Nephron (organoid): ENCODE data around the gene RAPGEF1.
"Not testable (repeated sequence)": the region's sequence is repeated elsewhere in the genome, so short reads cannot be mapped to it uniquely, and the experiment has no call there.

Experiments used
- H3K27ac Mint-ChIP-seq, 3 experiments: 2 replicates each; pipeline ENCODE4 v1.8.0; 2020; ENCODE audit warnings: mixed read lengths in 3 of 3, mild to moderate bottlenecking in 2 of 3, moderate library complexity in 1 of 3
- H3K27me3 Mint-ChIP-seq: 2 replicates; pipeline ENCODE4 v1.8.0; 2021; ENCODE audit warnings: low read depth, mild to moderate bottlenecking, moderate library complexity, mixed read lengths
- H3K36me3 Mint-ChIP-seq: 2 replicates; pipeline ENCODE4 v1.8.0; 2020; ENCODE audit warnings: low read depth, mixed read lengths
- H3K4me1 Mint-ChIP-seq: 2 replicates; pipeline ENCODE4 v1.8.0; 2020; ENCODE audit warnings: mixed read lengths
- H3K4me3 Mint-ChIP-seq, 3 experiments: 2 replicates each; pipeline ENCODE4 v1.8.0; 2020; ENCODE audit warnings: mild to moderate bottlenecking in 3 of 3, mixed read lengths in 3 of 3, moderate library complexity in 2 of 3
- H3K9me3 Mint-ChIP-seq: 2 replicates; pipeline ENCODE4 v1.8.0; 2020; ENCODE audit warnings: mixed read lengths
- TF ChIP-seq, protein P1 (sequence below), 3 experiments: fragments of 200-600 bp; sonication (generic); IDR thresholded peaks; one replicate each; pipeline ENCODE4 v1.5.0; 2021; ENCODE audit warnings: antibody characterized with exemption in 3 of 3; ENCODE audit not compliant: unreplicated experiment in 3 of 3

Gene RAPGEF1

DNA sequence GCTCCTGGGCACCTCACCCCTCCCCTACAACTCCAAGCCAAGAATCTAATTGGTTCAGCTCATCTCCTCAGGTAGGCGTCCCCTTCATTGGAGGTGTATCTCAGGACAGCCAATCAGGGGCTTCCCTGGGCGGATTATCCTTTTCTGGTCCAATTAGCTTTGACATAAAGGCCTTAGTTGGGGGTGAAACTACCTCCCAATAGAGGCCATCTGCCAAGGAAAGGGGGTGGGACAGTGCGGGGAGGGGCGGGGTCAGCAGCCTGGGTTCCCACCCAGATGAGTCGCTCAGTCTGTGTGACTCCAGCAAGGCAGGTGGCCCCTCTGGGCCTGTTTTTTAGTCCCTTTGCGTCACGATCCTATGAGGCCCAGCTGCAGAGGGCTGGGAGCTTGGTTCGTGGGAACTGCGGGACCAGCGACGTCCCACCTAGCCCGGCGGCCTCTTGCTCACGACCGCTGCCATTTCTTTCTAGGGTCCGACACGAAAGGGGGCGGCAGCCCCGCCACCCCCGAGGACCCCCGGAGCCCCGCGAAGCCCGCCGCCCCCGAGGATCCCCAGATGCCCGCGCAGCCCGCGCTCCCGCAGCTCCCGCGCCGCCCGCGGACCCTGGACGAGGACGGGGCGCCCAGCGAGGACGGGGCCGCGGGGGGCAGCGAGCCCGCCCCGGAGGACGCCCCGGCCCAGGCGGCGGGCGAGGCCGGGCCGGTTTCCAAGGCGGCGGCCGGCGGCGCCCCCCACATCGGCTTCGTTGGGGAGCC lies 185.6 kb downstream of the RAPGEF1 start:
- Mint-ChIP-seq H3K4me3 (no peak overlapping the region), H3K36me3 (no peaks in the 10 kb centered on the region), H3K27ac (no peak overlapping the region), H3K27me3 (peaks cover 62% of the 10 kb centered on the region), H3K9me3 (no peaks in the 10 kb centered on the region), H3K4me1 (peaks cover 5% of the 10 kb centered on the region)
- TF ChIP-seq, protein P1, sequence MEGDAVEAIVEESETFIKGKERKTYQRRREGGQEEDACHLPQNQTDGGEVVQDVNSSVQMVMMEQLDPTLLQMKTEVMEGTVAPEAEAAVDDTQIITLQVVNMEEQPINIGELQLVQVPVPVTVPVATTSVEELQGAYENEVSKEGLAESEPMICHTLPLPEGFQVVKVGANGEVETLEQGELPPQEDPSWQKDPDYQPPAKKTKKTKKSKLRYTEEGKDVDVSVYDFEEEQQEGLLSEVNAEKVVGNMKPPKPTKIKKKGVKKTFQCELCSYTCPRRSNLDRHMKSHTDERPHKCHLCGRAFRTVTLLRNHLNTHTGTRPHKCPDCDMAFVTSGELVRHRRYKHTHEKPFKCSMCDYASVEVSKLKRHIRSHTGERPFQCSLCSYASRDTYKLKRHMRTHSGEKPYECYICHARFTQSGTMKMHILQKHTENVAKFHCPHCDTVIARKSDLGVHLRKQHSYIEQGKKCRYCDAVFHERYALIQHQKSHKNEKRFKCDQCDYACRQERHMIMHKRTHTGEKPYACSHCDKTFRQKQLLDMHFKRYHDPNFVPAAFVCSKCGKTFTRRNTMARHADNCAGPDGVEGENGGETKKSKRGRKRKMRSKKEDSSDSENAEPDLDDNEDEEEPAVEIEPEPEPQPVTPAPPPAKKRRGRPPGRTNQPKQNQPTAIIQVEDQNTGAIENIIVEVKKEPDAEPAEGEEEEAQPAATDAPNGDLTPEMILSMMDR (IDR thresholded peaks at IDR 0.05; ENCODE audit: unreplicated experiment in 3 of 3), result no peak

DNA sequence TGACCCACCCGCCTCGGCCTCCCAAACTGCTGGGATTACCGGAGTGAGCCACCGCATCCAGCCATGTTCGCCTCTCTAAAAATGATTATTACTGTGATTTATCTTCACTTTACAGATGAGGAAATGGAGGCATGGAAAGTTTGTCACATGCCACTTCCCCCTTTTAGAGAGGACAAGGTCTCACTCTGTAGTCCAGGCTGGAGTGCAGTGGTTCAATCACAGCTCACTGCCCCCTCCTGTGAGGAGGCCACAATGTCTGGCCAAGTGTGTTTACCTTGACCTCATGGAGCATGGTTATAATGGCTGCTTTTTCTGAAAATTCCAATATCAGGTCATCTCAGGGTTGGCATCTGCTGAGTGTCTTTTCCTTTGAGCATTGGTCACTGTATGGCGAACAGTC lies 187.8 kb downstream of the RAPGEF1 start:
- Mint-ChIP-seq H3K36me3 (no peaks in the 10 kb centered on the region), H3K9me3 (peaks cover 15% of the 10 kb centered on the region), H3K27me3 (peaks cover 68% of the 10 kb centered on the region), H3K4me3 (no peak overlapping the region), H3K27ac (no peak overlapping the region), H3K4me1 (peaks cover 5% of the 10 kb centered on the region)
- TF ChIP-seq, protein P1 (IDR thresholded peaks at IDR 0.05; ENCODE audit: unreplicated experiment in 3 of 3), result no peak

DNA sequence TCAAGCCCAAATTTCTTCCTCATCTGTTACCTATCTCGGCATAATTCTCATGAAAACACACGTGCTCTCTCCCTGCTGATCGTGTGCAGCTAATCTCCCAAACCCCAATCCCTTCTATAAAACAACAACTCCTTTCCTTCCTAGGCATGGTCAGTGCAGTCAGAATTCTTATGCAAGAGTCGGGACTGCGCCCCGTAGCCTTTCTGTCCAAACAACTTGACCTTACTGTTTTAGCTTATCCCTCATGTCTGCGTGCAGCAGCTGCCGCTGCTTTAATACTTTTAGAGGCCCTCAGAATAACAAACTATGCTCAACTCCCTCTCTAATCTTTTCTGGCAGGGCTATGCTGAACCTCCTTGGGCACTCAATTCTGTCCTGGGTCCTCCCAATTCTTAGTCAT lies 189.4 kb downstream of the RAPGEF1 start:
- H3K36me3 Mint-ChIP-seq, H3K4me3 Mint-ChIP-seq, H3K27ac Mint-ChIP-seq, H3K4me1 Mint-ChIP-seq: not testable (repeated sequence)
- Mint-ChIP-seq H3K9me3 (peaks cover 15% of the 10 kb centered on the region), H3K27me3 (peaks cover 53% of the 10 kb centered on the region)

DNA sequence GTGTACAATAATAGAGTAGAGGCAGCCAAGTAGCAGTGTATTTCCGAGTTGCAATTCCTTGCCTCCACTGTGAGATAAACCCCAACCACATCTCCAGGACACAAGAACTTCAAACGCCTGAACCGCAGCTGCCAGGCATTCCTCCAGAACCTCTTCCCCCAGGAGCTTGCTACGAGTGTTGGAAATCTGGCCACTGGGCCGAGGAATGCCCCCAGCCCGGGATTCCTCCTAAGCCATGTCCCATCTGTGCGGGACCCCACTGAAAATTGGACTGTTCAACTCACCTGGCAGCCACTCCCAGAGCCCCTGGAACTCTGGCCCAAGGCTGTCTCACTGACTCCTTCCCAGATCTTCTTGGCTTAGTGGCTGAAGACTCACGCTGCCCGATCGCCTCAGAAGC lies 190.7 kb downstream of the RAPGEF1 start:
- not testable (repeated sequence) for H3K4me1 Mint-ChIP-seq, H3K36me3 Mint-ChIP-seq, H3K27ac Mint-ChIP-seq, H3K4me3 Mint-ChIP-seq
- Mint-ChIP-seq H3K27me3 (peaks cover 44% of the 10 kb centered on the region), H3K9me3 (peaks cover 19% of the 10 kb centered on the region)

DNA sequence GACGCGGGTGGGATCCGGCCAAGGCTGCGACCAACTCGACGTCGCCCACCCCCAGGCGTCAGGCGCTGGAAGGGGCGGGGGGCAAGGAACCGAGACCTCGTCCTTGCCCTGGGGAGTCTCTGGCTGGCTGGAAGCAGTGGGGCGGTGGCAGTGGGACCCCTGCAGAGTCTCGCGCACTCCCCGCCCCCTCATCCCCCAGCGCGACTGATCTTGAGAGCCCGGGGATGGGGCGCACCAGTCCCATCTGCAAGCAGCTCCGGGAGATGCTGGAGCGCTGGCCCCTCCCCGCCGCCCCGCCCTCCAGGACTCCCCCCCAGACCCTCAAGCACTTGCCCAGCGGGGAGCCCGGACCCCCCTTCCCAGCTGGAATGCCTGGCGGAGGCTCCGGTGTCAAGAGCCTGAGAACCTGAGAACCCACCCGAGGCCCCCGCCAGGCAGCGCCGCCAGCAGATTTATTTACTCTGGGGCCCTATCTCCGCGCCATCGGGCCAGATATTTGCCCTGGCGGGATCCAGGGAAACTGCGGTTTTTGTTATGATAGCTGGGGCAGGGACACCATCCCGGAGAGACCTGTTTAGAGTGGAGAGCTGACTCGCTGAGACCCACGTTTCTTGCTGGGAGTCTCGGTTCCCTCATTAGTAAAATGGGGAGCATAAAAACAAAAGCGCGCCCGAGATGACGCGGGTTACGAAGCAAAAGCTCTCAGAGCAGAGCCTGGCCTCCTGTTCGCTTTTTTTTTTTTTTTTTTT lies 193.4 kb downstream of the RAPGEF1 start:
- peaks cover 22% of the 10 kb centered on the region for H3K27me3 Mint-ChIP-seq
- no peak overlapping the region for H3K27ac Mint-ChIP-seq
- H3K4me3 Mint-ChIP-seq, result no peak overlapping the region
- no peaks in the 10 kb centered on the region for H3K36me3 Mint-ChIP-seq
- peaks cover 5% of the 10 kb centered on the region for H3K4me1 Mint-ChIP-seq
- H3K9me3 Mint-ChIP-seq, result peaks cover 33% of the 10 kb centered on the region
- TF ChIP-seq, protein P1 (IDR thresholded peaks at IDR 0.05; ENCODE audit: unreplicated experiment in 3 of 3), result no peak

DNA sequence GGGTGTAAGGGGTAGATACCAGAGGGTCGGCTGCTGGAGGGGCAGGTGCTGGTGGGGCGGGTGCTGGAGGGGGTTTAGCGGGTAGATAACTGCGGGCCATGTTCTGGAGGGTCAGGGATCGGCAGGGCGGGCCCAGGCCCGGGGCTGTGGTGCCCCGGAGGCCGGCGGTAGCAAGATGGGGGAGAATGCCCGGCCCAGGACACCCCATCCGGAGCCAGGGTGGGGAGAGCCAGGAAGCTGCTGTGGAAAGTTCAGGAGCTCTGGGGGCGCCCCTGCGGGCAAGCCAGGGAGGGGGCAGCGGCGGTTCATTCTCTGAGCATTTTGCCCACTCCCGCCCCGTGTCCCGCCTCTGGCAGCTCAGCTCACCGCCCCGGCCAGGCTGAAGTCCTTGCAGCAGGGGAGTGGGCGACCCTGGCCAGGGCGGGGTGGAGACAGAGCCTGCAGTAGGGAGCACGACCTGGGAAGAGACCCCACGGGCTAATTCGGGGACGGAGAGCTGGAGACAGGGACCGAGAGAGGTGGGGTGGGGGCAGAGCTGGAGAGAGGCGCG lies 194.0 kb downstream of the RAPGEF1 start:
- Mint-ChIP-seq H3K9me3 (peaks cover 33% of the 10 kb centered on the region), H3K27me3 (peaks cover 19% of the 10 kb centered on the region), H3K4me1 (peaks cover 5% of the 10 kb centered on the region), H3K4me3 (no peak overlapping the region), H3K27ac (no peak overlapping the region), H3K36me3 (no peaks in the 10 kb centered on the region)
- TF ChIP-seq, protein P1 (IDR thresholded peaks at IDR 0.05; ENCODE audit: unreplicated experiment in 3 of 3), result no peak
